Right cardiac atrium (tissue), 5 donors: ENCODE data around the gene TUT1. TPM values are rescaled to one million over a fixed set of nuclear protein-coding genes. Genes with fewer than 3 reads are reported as not detected.
"Not testable (repeated sequence)": the region's sequence is repeated elsewhere in the genome, so short reads cannot be mapped to it uniquely, and the experiment has no call there.

ENCODE experiments used
- ATAC-seq, 2 donors: fragments of 200-7000 bp; cut with Tn5 transposase; one replicate each; pipeline versions ENCODE4 v1.8.0 to v1.9.1; 2020; ENCODE audit warnings: moderate library complexity in 2 of 2, mild to moderate bottlenecking in 1 of 2
- DNase-seq, 3 donors: peaks; one replicate each; pipeline ENCODE4 v3.0.0-alpha.2; 2020
- H3K27ac ChIP-seq: one replicate; pipeline ENCODE4 v1.5.1; 2013; ENCODE audit warnings: mild to moderate bottlenecking, low read length, control low read depth, moderate library complexity
- H3K27me3 ChIP-seq: one replicate; pipeline ENCODE4 v1.6.1; 2013; ENCODE audit not compliant: control insufficient read depth, insufficient read depth
- H3K4me1 ChIP-seq: one replicate; pipeline ENCODE4 v1.6.1; 2013; ENCODE audit warnings: low read length; ENCODE audit not compliant: control insufficient read depth, insufficient read depth
- H3K4me3 ChIP-seq: one replicate; pipeline ENCODE4 v1.5.1; 2013; ENCODE audit warnings: low read length, control low read depth
- H3K9me3 ChIP-seq: one replicate; pipeline ENCODE4 v1.6.1; 2013; ENCODE audit warnings: low read length; ENCODE audit not compliant: control insufficient read depth
- WGBS: extraction: QIAGEN DNeasy Blood & Tissue Kit; methylation state at CpG from one replicate; pipeline ENCODE4 v1.1.7; 2013; 5-methylcytosine and 5-hydroxymethylcytosine counted together
- intact Hi-C, 4 donors: fragments of 100-400 bp; cut with DNase I; formaldehyde crosslinking; loops; one replicate each; pipeline versions ENCODE4 v1.11.0 to v1.14.0; 2022 to 2023
- polyA plus RNA-seq: library from polyadenylated mRNA; stranded (reverse); fragments of 200-250 nt; gene quantifications from one replicate; pipeline ENCODE4 v1.2.3, GENCODE V29; 2013
- total RNA-seq, 4 donors: library from RNA; stranded (reverse); fragmentation: NEBNext Ultra II Directional; extraction: Animal tissue kit (Norgen Biotek cat#: 25700); gene quantifications; one replicate each; pipeline ENCODE4 v1.2.1, GENCODE V29; 2021
- donor health status: healthy with polysubstance abuse.
- donor health status: DM: no; HTN: yes; CAD: no.
- donor health status: DM: no; HTN: no; CAD: no.
- donor health status: DM: no; HTN: yes; CAD: no; lungs with severe emphysema.
- donor health status: DM: yes; HTN: yes; CAD: no.

The TUT1 gene
- total and polyA plus RNA-seq, 5 donors = 8.0 to 15.3 (median 11.5) TPM

- Histone ChIP-seq H3K27ac (peak overlapping the region; percentile 80), H3K4me3 (no peak overlapping the region), H3K27me3 (no peaks in the 10 kb centered on the region), H3K9me3 (no peaks in the 10 kb centered on the region), H3K4me1 (peaks cover 2% of the 10 kb centered on the region)
- no peak for ATAC-seq
- intact Hi-C loops = no loop called here
- 68% methylated on average over 14 of the region's 14 CpGs for WGBS
- DNase-seq = peak in 1 of 3 donors; percentile 49
These were observed 15.5 kb downstream of the TUT1 start for GRCh38 chr11:62575837-62576236.

DNA sequence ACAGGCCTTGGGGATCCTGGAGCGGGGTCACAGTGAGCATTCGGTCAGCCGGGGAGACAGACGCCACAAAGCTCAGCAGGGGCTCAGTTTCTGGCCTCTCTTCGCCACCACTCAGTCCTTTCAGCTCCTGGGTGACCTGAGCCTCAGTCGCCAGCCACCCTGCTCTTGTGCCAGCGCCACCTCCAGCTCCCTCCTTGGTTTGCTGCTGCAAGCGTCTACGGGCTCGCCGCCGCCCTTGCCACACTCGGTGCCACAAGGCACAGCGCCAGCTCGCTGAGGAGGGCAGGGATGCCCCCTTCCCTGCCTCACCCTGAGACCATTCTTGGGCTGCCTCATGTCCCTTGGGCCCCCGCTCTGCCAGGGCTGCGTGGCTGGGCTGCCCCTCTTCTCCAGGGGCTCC, 16.2 kb downstream of the TUT1 start:
- H3K9me3 ChIP-seq = no peaks in the 10 kb centered on the region
- no peak overlapping the region for H3K4me3 ChIP-seq
- DNase-seq (peak in 1 of 3 donors; percentile 76), ATAC-seq (no peak)
- peak overlapping the region; percentile 41 for H3K27ac ChIP-seq
- H3K4me1 ChIP-seq = peaks cover 2% of the 10 kb centered on the region
- H3K27me3 ChIP-seq = no peaks in the 10 kb centered on the region
- 42% methylated on average over 17 of the region's 17 CpGs for WGBS
- intact Hi-C loops = no loop called here

DNA sequence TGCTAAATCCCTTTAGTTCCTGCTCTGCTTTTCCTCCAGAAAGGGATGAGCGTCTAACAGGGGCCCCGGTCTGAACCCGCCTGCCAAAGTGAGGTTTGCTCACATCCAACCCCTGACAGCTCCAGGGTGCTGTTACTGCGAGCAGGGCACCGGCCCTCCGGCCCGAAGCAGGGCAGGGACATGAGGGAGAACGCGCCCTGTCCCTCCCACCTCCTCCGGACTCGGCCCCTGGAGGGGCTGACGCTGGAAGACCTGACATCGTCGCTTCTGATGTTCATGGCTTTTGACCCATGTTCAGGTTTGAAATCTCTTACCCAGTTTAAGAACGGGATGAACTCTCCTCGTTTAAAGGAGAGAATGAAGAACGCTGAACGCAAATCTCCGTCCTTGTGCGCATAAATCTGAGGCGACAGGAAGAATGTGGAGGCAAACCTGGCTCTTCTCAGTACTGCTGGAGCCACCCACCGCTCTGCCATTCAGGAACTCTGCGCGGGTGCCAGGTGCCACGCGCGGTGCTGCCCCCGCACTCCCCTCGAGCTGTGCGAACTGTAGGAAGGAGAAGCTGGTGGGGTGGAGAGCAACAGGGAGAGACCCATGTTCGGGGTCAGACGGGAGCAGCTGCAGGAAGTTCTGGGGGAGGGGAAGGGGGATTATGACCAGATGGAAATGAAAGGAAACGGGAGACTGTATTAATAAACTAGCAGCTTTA, 16.8 kb downstream of the TUT1 start:
- Histone ChIP-seq H3K27ac (peak overlapping the region; percentile 71), H3K4me1 (peaks cover 2% of the 10 kb centered on the region), H3K4me3 (peak overlapping the region; percentile 50), H3K9me3 (no peaks in the 10 kb centered on the region), H3K27me3 (no peaks in the 10 kb centered on the region)
- 1% methylated on average over 33 of the region's 33 CpGs for WGBS
- DNase-seq (peak; percentile 59 to 78 (median 76)), ATAC-seq (peak; percentile 14 to 28)
- intact Hi-C loops = no loop called here

GRCh38 chr11:62573592-62574362, 17.5 kb downstream of the TUT1 start, which contains the start of gene EEF1G:
EEF1G (minus strand) TSS chr11:62573891; CDS start chr11:62573842, 49 bp downstream.
- ATAC-seq (peak; percentile 93 to 97), DNase-seq (peak; percentile 98 to 99 (median 99))
- H3K9me3 ChIP-seq = no peaks in the 10 kb centered on the region
- under 1% methylated on average over 46 of the region's 46 CpGs for WGBS
- no peaks in the 10 kb centered on the region for H3K27me3 ChIP-seq
- peak within 1 kb of the TSS; percentile 75 for H3K27ac ChIP-seq
- peak within 1 kb of the TSS; percentile 86 for H3K4me3 ChIP-seq
- intact Hi-C loops = no loop called here
- peaks cover 2% of the 10 kb centered on the region for H3K4me1 ChIP-seq

DNA sequence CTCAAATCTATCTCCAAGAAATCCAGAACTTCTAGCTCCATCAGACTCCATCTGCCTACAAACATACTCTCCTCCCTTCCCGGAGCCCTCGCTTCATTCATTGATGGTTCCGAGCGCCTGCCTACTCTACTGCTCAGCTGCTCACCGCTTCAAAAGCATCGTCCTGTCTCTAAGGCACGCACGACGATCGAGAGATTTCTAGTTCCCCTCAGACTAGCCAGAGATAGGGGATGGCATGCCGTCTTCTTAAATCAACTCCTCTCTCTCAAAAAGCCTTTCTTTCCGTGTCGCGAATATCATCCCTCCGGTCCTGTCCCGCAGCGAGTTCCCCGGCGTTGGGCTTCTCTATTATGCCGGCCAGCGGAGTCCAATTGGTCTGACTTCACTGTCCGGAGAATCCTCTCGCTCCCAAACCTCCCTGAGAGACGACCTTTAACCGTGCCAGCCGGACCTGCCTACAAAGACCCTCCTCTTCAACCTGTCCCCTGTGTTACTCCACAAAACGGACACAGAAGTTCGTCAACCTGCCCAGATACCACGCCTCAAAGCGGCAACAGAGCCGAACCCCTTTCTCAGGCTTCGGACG, 18.2 kb downstream of the TUT1 start:
- no peaks in the 10 kb centered on the region for H3K9me3 ChIP-seq
- WGBS = under 1% methylated on average over 33 of the region's 33 CpGs
- DNase-seq (no peak), ATAC-seq (no peak)
- peak overlapping the region; percentile 86 for H3K4me3 ChIP-seq
- H3K4me1 ChIP-seq = peaks cover 2% of the 10 kb centered on the region
- H3K27ac ChIP-seq = peak overlapping the region; percentile 75
- no peaks in the 10 kb centered on the region for H3K27me3 ChIP-seq
- intact Hi-C loops = no loop called here

DNA sequence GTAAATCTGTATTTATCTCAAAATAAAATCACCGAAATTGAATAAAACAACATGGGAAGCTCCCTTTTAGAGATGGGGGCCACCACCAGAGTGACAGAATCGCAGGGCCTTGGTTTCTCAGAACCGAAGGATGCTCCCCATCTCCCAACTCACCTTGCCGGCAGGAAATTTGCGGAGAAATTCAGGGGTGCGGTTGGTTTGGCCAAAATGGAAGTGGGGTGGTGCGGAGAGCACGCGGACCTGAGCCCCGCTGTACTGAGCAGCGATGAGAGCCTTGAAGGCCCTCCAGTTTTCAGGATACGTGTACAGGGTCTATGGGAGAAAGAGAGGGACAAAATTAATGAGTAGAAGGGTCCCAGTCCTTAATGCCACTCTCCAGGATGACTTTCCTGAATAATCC, 18.9 kb downstream of the TUT1 start:
- H3K4me1 ChIP-seq = peaks cover 2% of the 10 kb centered on the region

DNA sequence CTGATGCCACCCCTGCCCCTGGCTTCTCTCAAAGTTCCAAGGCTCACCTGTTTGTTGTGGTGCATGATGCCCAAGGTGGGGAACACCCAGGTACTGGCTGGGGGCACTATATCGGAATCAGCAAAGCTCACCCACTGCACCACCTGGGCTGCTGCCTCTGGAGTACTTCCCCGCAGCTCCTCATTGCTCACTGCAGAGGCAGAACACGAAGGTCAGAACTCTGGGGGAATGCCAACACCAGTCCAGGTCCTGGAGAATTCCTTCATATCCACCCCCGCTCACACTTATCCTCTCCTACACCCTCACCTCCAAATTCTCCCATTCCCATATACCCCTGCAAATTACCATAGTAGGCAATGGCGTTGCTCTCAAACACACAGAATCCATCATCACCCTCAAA, 19.8 kb downstream of the TUT1 start:
- intact Hi-C loops, H3K4me1 ChIP-seq, H3K9me3 ChIP-seq, H3K27me3 ChIP-seq, H3K4me3 ChIP-seq, ATAC-seq, DNase-seq, H3K27ac ChIP-seq: not testable (repeated sequence)
- WGBS = 86% methylated on average over 5 of the region's 5 CpGs

More for the DNA sequence above, 18.9 kb downstream of the TUT1 start:
- 70% methylated on average over 12 of the region's 12 CpGs for WGBS
- H3K9me3 ChIP-seq = no peaks in the 10 kb centered on the region
- no peak for ATAC-seq
- peak overlapping the region; percentile 86 for H3K4me3 ChIP-seq
- H3K27me3 ChIP-seq = no peaks in the 10 kb centered on the region
- intact Hi-C loops = no loop called here
- no peak overlapping the region for H3K27ac ChIP-seq
- DNase-seq = no peak

DNA sequence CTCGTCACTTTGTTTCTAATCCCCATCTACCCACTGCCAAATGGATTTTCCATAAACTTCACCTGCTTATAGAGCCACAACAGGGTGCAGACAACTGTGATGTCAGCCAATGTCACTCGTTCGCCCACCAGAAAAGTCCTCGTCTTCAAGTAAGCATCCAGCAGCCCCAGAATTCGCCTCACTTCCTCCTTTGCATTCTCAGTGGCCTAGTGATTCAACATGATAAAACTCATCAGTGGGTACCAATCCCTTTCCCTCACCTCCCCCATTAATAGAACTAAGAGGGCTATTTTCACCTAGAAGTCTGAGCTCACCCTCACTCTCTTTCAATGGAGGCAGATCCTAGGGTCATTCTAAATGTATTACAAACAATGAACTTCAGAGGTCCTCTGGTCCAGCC, 20.4 kb downstream of the TUT1 start:
- H3K9me3 ChIP-seq, H3K4me3 ChIP-seq, H3K4me1 ChIP-seq, intact Hi-C loops, DNase-seq, H3K27ac ChIP-seq, ATAC-seq, H3K27me3 ChIP-seq: not testable (repeated sequence)
- whole genome bisulfite sequencing = 94% methylated on average over 5 of the region's 5 CpGs

DNA sequence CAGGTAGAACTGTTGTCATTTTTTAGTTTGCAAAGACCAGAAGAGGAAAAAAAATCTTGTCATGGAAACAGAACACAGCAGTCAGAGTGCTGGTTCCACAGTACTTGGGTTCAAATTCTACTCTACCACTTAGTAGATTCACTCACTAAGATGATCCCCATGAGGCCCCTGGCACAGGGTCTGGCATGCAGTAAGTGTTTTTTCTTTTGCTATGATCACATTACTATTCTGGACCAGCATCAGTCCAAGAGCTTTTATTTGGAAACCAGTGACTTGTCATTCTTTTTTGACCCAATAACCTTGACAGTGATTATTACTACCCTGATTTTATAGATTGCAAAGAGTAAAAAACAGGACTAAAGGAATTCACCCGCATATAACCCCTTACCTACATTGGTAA, 21.7 kb downstream of the TUT1 start:
- no peak for ATAC-seq
- Histone ChIP-seq H3K27ac (no peak overlapping the region), H3K4me3 (no peak overlapping the region), H3K27me3 (no peaks in the 10 kb centered on the region), H3K9me3 (no peaks in the 10 kb centered on the region), H3K4me1 (no peaks in the 10 kb centered on the region)
- intact Hi-C loops = loop anchor here in 1 of 4 donors (10.0 kb wide), 1 partner anchor 75 kb away; no protein-coding TSS in a partner anchor
- no peak for DNase-seq
- 78% methylated on average over 1 of the region's 1 CpG for WGBS

DNA sequence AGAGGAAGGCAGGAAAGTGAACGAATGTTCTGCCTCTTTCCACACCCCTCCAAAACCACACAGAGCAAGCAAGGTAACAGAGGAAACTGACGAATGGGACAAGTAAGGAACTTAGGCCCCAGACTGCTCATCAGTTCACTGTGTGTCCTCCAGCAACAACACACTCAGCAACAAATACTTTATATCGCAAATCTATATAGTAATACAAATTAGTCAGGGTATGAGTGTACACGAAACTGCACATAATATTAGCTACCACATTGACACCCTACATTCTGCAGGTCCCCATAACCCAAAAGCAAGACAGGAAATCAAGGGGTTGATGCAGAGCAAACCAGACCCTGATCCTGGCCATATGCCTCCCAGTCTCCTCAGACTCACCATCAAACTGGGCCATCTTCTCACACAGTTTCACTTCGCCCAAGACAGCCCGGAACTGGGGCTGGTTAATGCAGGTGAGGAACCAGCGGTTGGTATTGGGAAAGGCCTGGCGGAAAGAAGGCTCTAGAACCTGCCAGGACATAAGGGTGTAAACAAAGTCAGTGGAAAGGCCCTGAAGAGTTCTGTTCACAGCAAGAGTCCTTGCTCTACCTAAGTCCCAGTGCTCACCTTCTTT, 24.2 kb downstream of the TUT1 start:
- ATAC-seq (no peak), DNase-seq (no peak)
- no peaks in the 10 kb centered on the region for H3K27me3 ChIP-seq
- no peaks in the 10 kb centered on the region for H3K4me1 ChIP-seq
- H3K27ac ChIP-seq = no peak overlapping the region
- intact Hi-C loops = loop anchor here in 1 of 4 donors (10.0 kb wide), 1 partner anchor 72 kb away; no protein-coding TSS in a partner anchor
- no peak overlapping the region for H3K4me3 ChIP-seq
- H3K9me3 ChIP-seq = no peaks in the 10 kb centered on the region
- 82% methylated on average over 8 of the region's 8 CpGs for WGBS
